RWPE1 (cell line): Measurements from ENCODE around the gene PRSS2.

Source experiments
- CTCF ChIA-PET: fragments of 350-600 bp; sonication (Branson Sonifier 250); formaldehyde crosslinking; extraction: SDS; loops from one replicate; lab custom pipeline; 2021; lab: Yijun Ruan, JAX
- POLR2A ChIA-PET: fragments of 400-600 bp; formaldehyde crosslinking; extraction: SDS; loops from one replicate; lab custom pipeline; 2020; ENCODE audit warnings: antibody characterized with exemption; ENCODE audit not compliant: low non-redundant PET; lab: Yijun Ruan, JAX
- DNase-seq: peaks from one replicate; pipeline ENCODE4 v3.0.0; 2012; ENCODE audit warnings: low spot score
- H3K27ac ChIP-seq: fragments of 450-650 bp; 2 replicates; pipeline ENCODE4 v1.5.1; 2017
- TF ChIP-seq, protein P1 (sequence below): fragments of 450-650 bp; conservative IDR thresholded peaks from 2 replicates; pipeline ENCODE4 v1.5.1; 2017; ENCODE audit warnings: low read depth, mild to moderate bottlenecking

The PRSS2 gene

DNA sequence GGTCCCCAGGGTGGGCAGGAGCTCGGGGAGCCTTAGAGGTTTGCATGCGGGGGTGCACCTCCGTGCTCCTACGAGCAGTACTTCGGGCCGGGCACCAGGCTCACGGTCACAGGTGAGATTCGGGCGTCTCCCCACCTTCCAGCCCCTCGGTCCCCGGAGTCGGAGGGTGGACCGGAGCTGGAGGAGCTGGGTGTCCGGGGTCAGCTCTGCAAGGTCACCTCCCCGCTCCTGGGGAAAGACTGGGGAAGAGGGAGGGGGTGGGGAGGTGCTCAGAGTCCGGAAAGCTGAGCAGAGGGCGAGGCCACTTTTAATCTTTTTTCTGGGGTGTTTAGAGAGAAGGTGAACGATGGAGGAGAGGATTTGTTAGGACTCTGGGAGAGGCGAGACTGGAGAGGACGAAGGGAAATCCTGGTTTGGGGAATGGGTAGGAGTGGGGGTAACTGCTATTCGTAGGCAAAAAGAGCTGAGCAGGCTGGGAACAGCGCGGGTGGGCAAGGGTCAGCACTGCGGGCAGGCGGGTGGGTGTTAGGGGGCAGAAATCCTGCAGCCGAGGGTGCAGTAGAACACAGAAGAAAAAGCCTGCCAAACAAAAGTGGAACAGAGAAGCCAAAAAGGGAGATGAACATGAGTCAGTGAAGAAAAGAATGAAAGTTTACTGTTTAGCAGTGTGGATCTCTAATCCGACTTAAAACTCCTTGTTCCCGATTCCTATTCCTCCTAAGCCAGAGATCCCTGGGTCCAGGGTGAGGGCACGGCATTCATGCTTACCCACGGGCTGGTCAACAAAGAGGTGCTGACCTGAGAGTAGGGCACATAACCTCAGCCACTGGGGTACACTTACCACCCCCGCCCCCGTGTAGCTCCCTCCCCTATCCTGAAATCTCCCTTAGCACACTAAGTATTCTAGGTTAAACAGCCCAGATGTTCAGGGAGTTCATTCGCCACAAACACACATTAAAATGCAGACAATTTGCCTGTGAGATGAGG is 26.9 kb downstream of the PRSS2 start:
- TF ChIP-seq, protein P1, sequence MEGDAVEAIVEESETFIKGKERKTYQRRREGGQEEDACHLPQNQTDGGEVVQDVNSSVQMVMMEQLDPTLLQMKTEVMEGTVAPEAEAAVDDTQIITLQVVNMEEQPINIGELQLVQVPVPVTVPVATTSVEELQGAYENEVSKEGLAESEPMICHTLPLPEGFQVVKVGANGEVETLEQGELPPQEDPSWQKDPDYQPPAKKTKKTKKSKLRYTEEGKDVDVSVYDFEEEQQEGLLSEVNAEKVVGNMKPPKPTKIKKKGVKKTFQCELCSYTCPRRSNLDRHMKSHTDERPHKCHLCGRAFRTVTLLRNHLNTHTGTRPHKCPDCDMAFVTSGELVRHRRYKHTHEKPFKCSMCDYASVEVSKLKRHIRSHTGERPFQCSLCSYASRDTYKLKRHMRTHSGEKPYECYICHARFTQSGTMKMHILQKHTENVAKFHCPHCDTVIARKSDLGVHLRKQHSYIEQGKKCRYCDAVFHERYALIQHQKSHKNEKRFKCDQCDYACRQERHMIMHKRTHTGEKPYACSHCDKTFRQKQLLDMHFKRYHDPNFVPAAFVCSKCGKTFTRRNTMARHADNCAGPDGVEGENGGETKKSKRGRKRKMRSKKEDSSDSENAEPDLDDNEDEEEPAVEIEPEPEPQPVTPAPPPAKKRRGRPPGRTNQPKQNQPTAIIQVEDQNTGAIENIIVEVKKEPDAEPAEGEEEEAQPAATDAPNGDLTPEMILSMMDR, result no peak
- no peak overlapping the region for H3K27ac ChIP-seq
- DNase-seq, result no peak
- ChIA-PET POLR2A (no interaction called here), CTCF (interaction anchor here (0.6 kb wide), 1 partner anchor 48 kb away, joined by 4 read pairs; no protein-coding TSS in a partner anchor)

- ChIA-PET CTCF (interaction anchor here (0.6 kb wide), 1 partner anchor 46 kb away, joined by 4 read pairs; no protein-coding TSS in a partner anchor), POLR2A (no interaction called here)
- H3K27ac ChIP-seq, result no peak overlapping the region
These were observed 28.0 kb downstream of the PRSS2 start for GRCh38 chr7:142798451-142799436.

GRCh38 chr7:142799437-142799835 is 28.7 kb downstream of the PRSS2 start:
- DNase-seq, result no peak
- POLR2A ChIA-PET, result no interaction called here
- CTCF ChIA-PET, result no interaction called here
- H3K27ac ChIP-seq, result no peak overlapping the region
- TF ChIP-seq, protein P1, result no peak

More at GRCh38 chr7:142798451-142799436, 28.0 kb downstream of the PRSS2 start:
- no peak for DNase-seq
- TF ChIP-seq, protein P1, result no peak

- ChIA-PET CTCF (no interaction called here), POLR2A (no interaction called here)
- DNase-seq, result no peak
- TF ChIP-seq, protein P1, result no peak
- no peak overlapping the region for H3K27ac ChIP-seq
These were observed 29.3 kb downstream of the PRSS2 start for GRCh38 chr7:142800088-142800487.

GRCh38 chr7:142800699-142801260 is 30.0 kb downstream of the PRSS2 start:
- CTCF ChIA-PET, result no interaction called here
- POLR2A ChIA-PET, result no interaction called here
- TF ChIP-seq, protein P1, result no peak
- no peak overlapping the region for H3K27ac ChIP-seq
- no peak for DNase-seq
